LNCaP clone FGC (cell line): Measurements from ENCODE around the gene THBS2.

Source experiments
- DNase-seq: peaks from one replicate; pipeline ENCODE4 v3.0.0-alpha.2; 2011; ENCODE audit warnings: low read depth
- H3K4me3 ChIP-seq: 2 replicates; pipeline ENCODE4 v1.5.1; 2011; ENCODE audit warnings: mild to moderate bottlenecking, low read depth, low read length, control low read depth
- CTCF ChIP-seq: IDR thresholded peaks from 2 replicates; pipeline ENCODE4 v1.5.1; 2012; ENCODE audit warnings: mild to moderate bottlenecking; ENCODE audit not compliant: control insufficient read depth, insufficient read depth; ENCODE audit errors: extremely low read depth

Gene THBS2

DNA sequence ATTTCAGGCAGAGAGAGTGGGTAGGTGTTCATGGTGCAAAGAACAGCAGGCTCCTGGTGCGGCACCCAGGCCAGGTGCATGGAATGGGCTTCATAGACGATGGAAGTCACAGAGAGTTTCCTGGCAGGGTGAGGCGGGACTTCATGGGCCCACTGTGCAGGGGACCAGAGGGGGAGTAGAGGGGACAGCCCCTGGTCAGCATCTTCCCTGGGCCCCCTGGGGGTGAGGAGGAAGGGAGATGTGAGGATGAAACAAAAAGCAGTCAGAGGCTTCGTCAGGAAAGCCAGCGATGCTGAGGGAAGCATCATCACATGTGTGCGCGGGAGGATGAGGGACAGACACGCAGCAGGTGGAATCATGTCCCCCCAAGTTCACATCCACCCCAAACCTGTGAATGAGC is 2.4 kb upstream of the THBS2 start:
- no peak overlapping the region for H3K4me3 ChIP-seq
- DNase-seq, result no peak
- TF ChIP-seq CTCF, result no peak

- no peak overlapping the region for H3K4me3 ChIP-seq
- DNase-seq, result no peak
- no peak for TF ChIP-seq CTCF
These were observed 2.0 kb upstream of the THBS2 start for GRCh38 chr6:169255643-169256042.

DNA sequence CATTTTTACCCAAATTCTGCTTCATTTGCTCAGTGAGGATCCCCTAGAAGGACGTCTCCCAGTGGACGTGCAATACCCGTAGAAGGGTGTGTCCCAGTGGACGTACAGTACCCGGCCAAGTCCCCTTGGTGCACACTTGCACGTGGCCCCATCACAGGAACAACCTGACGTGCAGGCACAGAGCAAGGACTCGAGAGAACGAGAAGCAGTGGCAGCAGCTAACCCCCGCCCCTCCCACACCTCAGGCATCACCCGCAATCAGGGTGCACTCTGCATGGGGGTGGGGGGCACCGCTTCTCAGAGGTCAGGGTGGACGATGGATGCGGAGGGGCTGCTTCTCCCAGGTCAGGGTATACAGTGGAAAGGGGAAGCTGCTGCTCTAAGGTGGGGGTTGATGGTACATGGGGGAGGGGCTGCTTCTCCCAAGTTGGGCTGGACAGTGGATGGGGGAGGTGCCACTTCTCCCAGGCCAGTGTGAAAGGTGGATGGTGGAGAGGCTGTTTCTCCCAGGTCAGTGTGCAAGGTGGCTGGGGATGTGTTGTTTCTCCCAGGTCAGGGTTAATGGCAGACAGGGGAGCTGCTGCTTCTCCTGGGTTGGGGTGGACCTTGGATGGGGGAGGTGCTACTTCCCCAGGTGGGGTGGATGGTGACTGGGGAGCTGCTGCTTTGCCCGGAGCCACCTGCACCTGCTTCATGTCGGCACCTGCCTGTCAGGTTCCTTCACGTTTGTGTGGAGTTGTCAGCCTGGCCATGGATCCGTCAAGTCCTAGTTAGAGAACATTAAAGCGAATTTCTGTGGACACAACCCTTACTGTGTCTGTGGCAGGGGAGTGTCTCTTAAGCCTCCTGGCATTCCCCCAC is 1.0 kb upstream of the THBS2 start:
- DNase-seq, result no peak
- no peak overlapping the region for H3K4me3 ChIP-seq
- TF ChIP-seq CTCF, result no peak

DNA sequence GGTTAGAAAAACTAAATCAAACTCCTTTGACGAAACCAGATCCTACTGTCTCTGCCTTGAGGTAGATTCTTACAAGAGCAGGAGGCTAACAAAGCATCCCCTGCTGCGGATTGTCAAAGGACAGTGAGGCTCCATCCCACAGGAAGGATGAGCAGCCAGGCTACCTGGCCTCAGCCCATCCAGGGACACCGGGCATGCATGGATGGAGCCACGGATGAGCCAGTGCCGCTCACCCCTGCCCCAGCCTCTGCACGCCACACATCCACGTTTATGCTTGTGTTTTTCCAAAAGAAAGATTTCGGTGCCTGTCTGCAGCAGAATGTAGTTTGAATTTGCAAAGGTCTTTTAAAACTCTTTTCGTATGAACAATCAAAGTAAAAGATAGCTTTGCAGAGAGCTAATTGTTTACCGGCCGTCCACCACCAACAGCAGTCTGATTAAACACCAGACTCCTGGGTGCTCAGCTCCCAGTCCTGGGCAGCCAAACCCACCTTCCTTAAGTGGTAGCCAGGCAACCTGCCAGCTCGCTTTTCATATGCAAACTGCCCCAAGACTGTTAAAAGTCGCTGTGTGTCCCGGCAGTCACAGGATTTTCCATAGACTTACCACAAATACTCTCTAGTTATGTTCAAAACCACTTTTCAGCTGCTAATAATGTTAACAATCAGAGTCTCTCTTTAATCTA is 999 bp downstream of the THBS2 start:
- no peak for TF ChIP-seq CTCF
- no peak for DNase-seq
- no peak overlapping the region for H3K4me3 ChIP-seq

GRCh38 chr6:169251822-169252504 is 1.7 kb downstream of the THBS2 start:
- no peak for DNase-seq
- TF ChIP-seq CTCF, result no peak
- H3K4me3 ChIP-seq, result no peak overlapping the region

GRCh38 chr6:169251371-169251802 is 2.3 kb downstream of the THBS2 start:
- TF ChIP-seq CTCF, result no peak
- DNase-seq, result no peak
- no peak overlapping the region for H3K4me3 ChIP-seq
